ENCODE results near the gene LYPLA2.
"Not testable (repeated sequence)": the region's sequence is repeated elsewhere in the genome, so short reads cannot be mapped to it uniquely, and the experiment has no call there.

LYPLA2 gene

GRCh38 chr1:23824711-23825075 is 33.7 kb downstream of the LYPLA2 start:
- Histone ChIP-seq H3K9me3 (ENCODE audit: control insufficient read depth, low read length) (no peaks in the 10 kb centered on the region), H3K27me3 (replicated peaks; ENCODE audit: control insufficient read depth, insufficient read depth, low read length) (no peaks in the 10 kb centered on the region)

GRCh38 chr1:23825076-23825761 is 34.3 kb downstream of the LYPLA2 start, which contains the start of gene HMGCL:
TSS of gene HMGCL (minus strand) at chr1:23825429. CDS start at chr1:23825415, 14 bp downstream.
- DNase-seq (ENCODE audit: low read depth), result peak; percentile 97
- no peaks in the 10 kb centered on the region for H3K9me3 ChIP-seq (ENCODE audit: control insufficient read depth, low read length)
- H3K4me1 ChIP-seq (ENCODE audit: control insufficient read depth, insufficient read depth, low read length), result peaks cover 16% of the 10 kb centered on the region
- H3K4me3 ChIP-seq (ENCODE audit: low read length), result peak within 1 kb of the TSS; percentile 99
- H3K9ac ChIP-seq (ENCODE audit: low read length), result peak within 1 kb of the TSS; percentile 100
- H3K36me3 ChIP-seq (ENCODE audit: control insufficient read depth, insufficient read depth, low read length, severe bottlenecking), result no peaks in the 10 kb centered on the region
- H3K27me3 ChIP-seq (replicated peaks; ENCODE audit: control insufficient read depth, insufficient read depth, low read length), result no peaks in the 10 kb centered on the region

More at GRCh38 chr1:23824711-23825075, 33.7 kb downstream of the LYPLA2 start:
- H3K4me1 ChIP-seq (ENCODE audit: control insufficient read depth, insufficient read depth, low read length), result peaks cover 16% of the 10 kb centered on the region
- H3K36me3 ChIP-seq (ENCODE audit: control insufficient read depth, insufficient read depth, low read length, severe bottlenecking), result peaks cover 2% of the 10 kb centered on the region
- peak overlapping the region; percentile 100 for H3K9ac ChIP-seq (ENCODE audit: low read length)
- H3K4me3 ChIP-seq (ENCODE audit: low read length), result peak overlapping the region; percentile 99
- DNase-seq (ENCODE audit: low read depth), result no peak

GRCh38 chr1:23825762-23826522 is 35.0 kb downstream of the LYPLA2 start:
- DNase-seq (ENCODE audit: low read depth), result no peak
- Histone ChIP-seq H3K27me3 (replicated peaks; ENCODE audit: control insufficient read depth, insufficient read depth, low read length) (no peaks in the 10 kb centered on the region), H3K4me1 (ENCODE audit: control insufficient read depth, insufficient read depth, low read length) (peaks cover 16% of the 10 kb centered on the region), H3K4me3 (ENCODE audit: low read length) (peak overlapping the region; percentile 99), H3K36me3 (ENCODE audit: control insufficient read depth, insufficient read depth, low read length, severe bottlenecking) (no peaks in the 10 kb centered on the region), H3K9me3 (ENCODE audit: control insufficient read depth, low read length) (no peaks in the 10 kb centered on the region), H3K9ac (ENCODE audit: low read length) (peak overlapping the region; percentile 100)

- H3K9ac ChIP-seq (ENCODE audit: low read length); DNase-seq (ENCODE audit: low read depth); H3K27me3 ChIP-seq (replicated peaks; ENCODE audit: control insufficient read depth, insufficient read depth, low read length); H3K9me3 ChIP-seq (ENCODE audit: control insufficient read depth, low read length); H3K36me3 ChIP-seq (ENCODE audit: control insufficient read depth, insufficient read depth, low read length, severe bottlenecking); H3K4me3 ChIP-seq (ENCODE audit: low read length): not testable (repeated sequence)
- H3K4me1 ChIP-seq (ENCODE audit: control insufficient read depth, insufficient read depth, low read length), result peaks cover 16% of the 10 kb centered on the region
Measured at GRCh38 chr1:23826590-23826989, 35.6 kb downstream of the LYPLA2 start.

GRCh38 chr1:23827717-23828116 is 36.8 kb downstream of the LYPLA2 start:
- DNase-seq (ENCODE audit: low read depth), result no peak
- no peaks in the 10 kb centered on the region for H3K27me3 ChIP-seq (replicated peaks; ENCODE audit: control insufficient read depth, insufficient read depth, low read length)
- H3K4me1 ChIP-seq (ENCODE audit: control insufficient read depth, insufficient read depth, low read length), result peaks cover 16% of the 10 kb centered on the region
- no peak overlapping the region for H3K4me3 ChIP-seq (ENCODE audit: low read length)
- no peaks in the 10 kb centered on the region for H3K9me3 ChIP-seq (ENCODE audit: control insufficient read depth, low read length)
- no peaks in the 10 kb centered on the region for H3K36me3 ChIP-seq (ENCODE audit: control insufficient read depth, insufficient read depth, low read length, severe bottlenecking)
- H3K9ac ChIP-seq (ENCODE audit: low read length), result no peak overlapping the region

- H3K27me3 ChIP-seq (replicated peaks; ENCODE audit: control insufficient read depth, insufficient read depth, low read length); H3K9me3 ChIP-seq (ENCODE audit: control insufficient read depth, low read length); H3K36me3 ChIP-seq (ENCODE audit: control insufficient read depth, insufficient read depth, low read length, severe bottlenecking); H3K9ac ChIP-seq (ENCODE audit: low read length); H3K4me1 ChIP-seq (ENCODE audit: control insufficient read depth, insufficient read depth, low read length); H3K4me3 ChIP-seq (ENCODE audit: low read length); DNase-seq (ENCODE audit: low read depth): not testable (repeated sequence)
Measured at GRCh38 chr1:23834156-23834555, 43.2 kb downstream of the LYPLA2 start.

GRCh38 chr1:23836037-23836436 is 45.1 kb downstream of the LYPLA2 start:
- peaks cover 8% of the 10 kb centered on the region for H3K27me3 ChIP-seq (replicated peaks; ENCODE audit: control insufficient read depth, insufficient read depth, low read length)
- no peak for DNase-seq (ENCODE audit: low read depth)
- no peaks in the 10 kb centered on the region for H3K9me3 ChIP-seq (ENCODE audit: control insufficient read depth, low read length)

GRCh38 chr1:23837908-23838307 is 47.0 kb downstream of the LYPLA2 start:
- Histone ChIP-seq H3K36me3 (ENCODE audit: control insufficient read depth, insufficient read depth, low read length, severe bottlenecking) (no peaks in the 10 kb centered on the region), H3K4me3 (ENCODE audit: low read length) (peak overlapping the region; percentile 67), H3K9me3 (ENCODE audit: control insufficient read depth, low read length) (no peaks in the 10 kb centered on the region), H3K4me1 (ENCODE audit: control insufficient read depth, insufficient read depth, low read length) (peaks cover 3% of the 10 kb centered on the region), H3K9ac (ENCODE audit: low read length) (no peak overlapping the region), H3K27me3 (replicated peaks; ENCODE audit: control insufficient read depth, insufficient read depth, low read length) (peaks cover 8% of the 10 kb centered on the region)
- no peak for DNase-seq (ENCODE audit: low read depth)

More at GRCh38 chr1:23836037-23836436, 45.1 kb downstream of the LYPLA2 start:
- H3K36me3 ChIP-seq (ENCODE audit: control insufficient read depth, insufficient read depth, low read length, severe bottlenecking), result no peaks in the 10 kb centered on the region
- H3K4me1 ChIP-seq (ENCODE audit: control insufficient read depth, insufficient read depth, low read length), result peaks cover 3% of the 10 kb centered on the region
- no peak overlapping the region for H3K4me3 ChIP-seq (ENCODE audit: low read length)
- no peak overlapping the region for H3K9ac ChIP-seq (ENCODE audit: low read length)

- H3K9me3 ChIP-seq (ENCODE audit: control insufficient read depth, low read length), result no peaks in the 10 kb centered on the region
- DNase-seq (ENCODE audit: low read depth), result peak; percentile 83
Measured at GRCh38 chr1:23838401-23838866, 47.5 kb downstream of the LYPLA2 start.

GRCh38 chr1:23843644-23844043 is 52.7 kb downstream of the LYPLA2 start:
- no peak for DNase-seq (ENCODE audit: low read depth)
- no peak overlapping the region for H3K4me3 ChIP-seq (ENCODE audit: low read length)
- H3K4me1 ChIP-seq (ENCODE audit: control insufficient read depth, insufficient read depth, low read length), result no peaks in the 10 kb centered on the region
- H3K36me3 ChIP-seq (ENCODE audit: control insufficient read depth, insufficient read depth, low read length, severe bottlenecking), result no peaks in the 10 kb centered on the region
- H3K9ac ChIP-seq (ENCODE audit: low read length), result no peak overlapping the region
- no peaks in the 10 kb centered on the region for H3K27me3 ChIP-seq (replicated peaks; ENCODE audit: control insufficient read depth, insufficient read depth, low read length)
- H3K9me3 ChIP-seq (ENCODE audit: control insufficient read depth, low read length), result peaks cover 3% of the 10 kb centered on the region

More at GRCh38 chr1:23838401-23838866, 47.5 kb downstream of the LYPLA2 start:
- H3K27me3 ChIP-seq (replicated peaks; ENCODE audit: control insufficient read depth, insufficient read depth, low read length), result peaks cover 8% of the 10 kb centered on the region
- peak overlapping the region; percentile 67 for H3K4me3 ChIP-seq (ENCODE audit: low read length)
- peaks cover 3% of the 10 kb centered on the region for H3K4me1 ChIP-seq (ENCODE audit: control insufficient read depth, insufficient read depth, low read length)
- H3K36me3 ChIP-seq (ENCODE audit: control insufficient read depth, insufficient read depth, low read length, severe bottlenecking), result no peaks in the 10 kb centered on the region
- peak overlapping the region; percentile 60 for H3K9ac ChIP-seq (ENCODE audit: low read length)
